ENCODE measurements around the gene PFDN4. TPM values are rescaled to one million over a fixed set of nuclear protein-coding genes. Genes with fewer than 3 reads are reported as not detected.

PFDN4 gene
- total RNA-seq, 4 donors from 2014 or later = 24.0 to 38.3 (median 31.5) TPM

DNA sequence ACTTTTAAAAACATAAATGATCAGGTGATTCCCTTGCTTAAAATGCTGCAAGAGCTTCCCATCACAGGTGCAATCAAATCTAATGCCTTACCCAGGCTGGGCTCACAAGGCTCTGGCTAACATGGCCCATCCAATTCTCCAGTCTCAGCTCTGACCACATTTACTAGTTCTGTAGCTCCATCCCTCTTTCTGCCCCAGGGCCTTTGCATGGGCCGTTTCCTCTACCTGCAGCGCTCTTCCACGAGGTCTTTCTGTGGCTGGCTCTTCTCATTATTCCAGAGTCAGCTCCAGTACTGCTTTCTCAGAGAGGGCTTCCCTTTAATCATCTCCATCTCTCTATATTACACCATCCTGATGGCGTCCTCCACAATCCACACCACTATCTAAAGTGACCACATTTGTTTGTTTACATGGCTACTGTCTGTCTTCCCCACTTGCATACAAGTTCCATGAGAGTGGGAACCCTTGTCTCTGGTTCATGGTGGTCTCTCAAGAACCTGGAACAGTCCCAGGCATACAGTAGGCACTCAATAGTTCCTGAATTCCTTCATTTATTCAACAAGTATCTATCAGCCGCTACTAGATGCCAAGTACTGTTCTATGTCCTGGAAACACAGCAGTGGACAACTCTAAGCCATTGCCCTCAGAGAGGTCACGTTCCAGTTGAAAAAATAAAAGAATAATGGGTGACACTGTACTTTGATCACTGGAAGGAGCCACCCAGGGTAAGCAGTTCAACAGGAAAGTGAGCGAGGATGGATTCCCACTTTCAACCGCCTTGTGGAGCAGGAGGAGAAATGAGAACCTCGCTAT, 46.7 kb upstream of the PFDN4 start:
- H3K27me3 ChIP-seq = no peaks in the 10 kb centered on the region
- intact Hi-C loops (cut with DNase I) = no loop called here
- no peak overlapping the region for H3K27ac ChIP-seq
- DNase-seq = no peak
- no peaks in the 10 kb centered on the region for H3K4me1 ChIP-seq
- WGBS, 2 donors = 91 to 93% methylated on average over 9 of the region's 9 CpGs
- H3K36me3 ChIP-seq = no peaks in the 10 kb centered on the region
- no peak overlapping the region for H3K4me3 ChIP-seq (replicated peaks in 1 of 3)
- TF ChIP-seq, protein P1, sequence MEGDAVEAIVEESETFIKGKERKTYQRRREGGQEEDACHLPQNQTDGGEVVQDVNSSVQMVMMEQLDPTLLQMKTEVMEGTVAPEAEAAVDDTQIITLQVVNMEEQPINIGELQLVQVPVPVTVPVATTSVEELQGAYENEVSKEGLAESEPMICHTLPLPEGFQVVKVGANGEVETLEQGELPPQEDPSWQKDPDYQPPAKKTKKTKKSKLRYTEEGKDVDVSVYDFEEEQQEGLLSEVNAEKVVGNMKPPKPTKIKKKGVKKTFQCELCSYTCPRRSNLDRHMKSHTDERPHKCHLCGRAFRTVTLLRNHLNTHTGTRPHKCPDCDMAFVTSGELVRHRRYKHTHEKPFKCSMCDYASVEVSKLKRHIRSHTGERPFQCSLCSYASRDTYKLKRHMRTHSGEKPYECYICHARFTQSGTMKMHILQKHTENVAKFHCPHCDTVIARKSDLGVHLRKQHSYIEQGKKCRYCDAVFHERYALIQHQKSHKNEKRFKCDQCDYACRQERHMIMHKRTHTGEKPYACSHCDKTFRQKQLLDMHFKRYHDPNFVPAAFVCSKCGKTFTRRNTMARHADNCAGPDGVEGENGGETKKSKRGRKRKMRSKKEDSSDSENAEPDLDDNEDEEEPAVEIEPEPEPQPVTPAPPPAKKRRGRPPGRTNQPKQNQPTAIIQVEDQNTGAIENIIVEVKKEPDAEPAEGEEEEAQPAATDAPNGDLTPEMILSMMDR (IDR thresholded peaks at IDR 0.05) = no peak
- TF ChIP-seq POLR2A (IDR thresholded peaks at IDR 0.05) = no peak
- no peaks in the 10 kb centered on the region for H3K9me3 ChIP-seq

DNA sequence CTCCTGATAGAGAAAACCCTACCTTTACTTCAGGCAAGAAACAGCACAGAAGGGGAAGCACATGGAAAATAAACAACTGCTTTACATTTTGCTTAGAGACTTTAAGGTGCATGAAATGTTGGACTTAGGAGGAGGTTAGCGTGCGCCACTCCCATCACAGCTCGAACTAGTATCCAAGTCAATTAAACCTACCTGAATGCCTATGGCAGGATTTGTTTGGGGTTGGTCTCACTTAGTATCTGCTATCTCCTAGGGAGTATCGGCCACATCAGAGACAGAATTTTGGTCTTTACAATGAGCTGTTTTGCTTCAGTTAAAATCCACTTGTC, 46.1 kb upstream of the PFDN4 start:
- H3K27me3 ChIP-seq = no peaks in the 10 kb centered on the region
- 90 to 95% methylated on average over 4 of the region's 4 CpGs for WGBS, 2 donors
- H3K36me3 ChIP-seq = no peaks in the 10 kb centered on the region
- TF ChIP-seq, protein P1 (IDR thresholded peaks at IDR 0.05) = no peak
- no peak for TF ChIP-seq POLR2A (IDR thresholded peaks at IDR 0.05)
- H3K4me3 ChIP-seq (replicated peaks in 1 of 3) = no peak overlapping the region
- H3K4me1 ChIP-seq = no peaks in the 10 kb centered on the region
- H3K27ac ChIP-seq = no peak overlapping the region
- H3K9me3 ChIP-seq = no peaks in the 10 kb centered on the region
- intact Hi-C loops (cut with DNase I) = no loop called here
- DNase-seq = no peak

DNA sequence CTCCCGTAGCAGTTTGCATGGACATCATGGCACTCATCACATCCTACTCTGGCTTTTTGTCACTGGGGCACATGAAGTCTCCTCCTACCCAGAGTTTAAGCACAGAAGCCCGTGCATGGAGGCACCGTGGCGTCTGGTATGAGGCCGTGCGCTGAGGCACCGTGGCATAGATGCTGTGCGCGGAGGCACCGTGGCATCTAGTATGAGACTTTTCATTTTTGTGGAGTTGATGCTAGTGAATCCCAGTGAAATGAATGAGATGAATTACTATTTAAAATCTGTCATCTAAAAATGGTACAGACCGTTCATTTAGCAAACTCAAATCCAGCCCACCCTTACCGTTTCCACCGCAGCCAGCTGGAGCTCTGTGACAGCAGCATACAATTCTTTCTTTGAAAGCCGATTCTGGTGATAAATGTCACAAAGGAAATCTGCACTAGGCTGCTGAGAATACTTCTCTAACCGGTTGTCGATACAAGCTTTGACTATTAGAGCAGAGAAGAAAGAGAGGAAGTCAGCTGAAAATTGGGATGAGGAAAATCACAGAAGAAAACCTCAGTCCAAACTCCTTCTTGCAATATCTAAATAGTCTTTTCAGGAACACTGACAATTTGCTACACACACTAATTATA, 45.4 kb upstream of the PFDN4 start:
- 69 to 72% methylated on average over 16 of the region's 16 CpGs for WGBS, 2 donors
- H3K4me1 ChIP-seq = no peaks in the 10 kb centered on the region
- H3K36me3 ChIP-seq = no peaks in the 10 kb centered on the region
- H3K27ac ChIP-seq = no peak overlapping the region
- no peak overlapping the region for H3K4me3 ChIP-seq (replicated peaks in 1 of 3)
- intact Hi-C loops (cut with DNase I) = no loop called here
- DNase-seq = no peak
- no peaks in the 10 kb centered on the region for H3K9me3 ChIP-seq
- no peaks in the 10 kb centered on the region for H3K27me3 ChIP-seq
- no peak for TF ChIP-seq POLR2A (IDR thresholded peaks at IDR 0.05)
- TF ChIP-seq, protein P1 (IDR thresholded peaks at IDR 0.05) = no peak

DNA sequence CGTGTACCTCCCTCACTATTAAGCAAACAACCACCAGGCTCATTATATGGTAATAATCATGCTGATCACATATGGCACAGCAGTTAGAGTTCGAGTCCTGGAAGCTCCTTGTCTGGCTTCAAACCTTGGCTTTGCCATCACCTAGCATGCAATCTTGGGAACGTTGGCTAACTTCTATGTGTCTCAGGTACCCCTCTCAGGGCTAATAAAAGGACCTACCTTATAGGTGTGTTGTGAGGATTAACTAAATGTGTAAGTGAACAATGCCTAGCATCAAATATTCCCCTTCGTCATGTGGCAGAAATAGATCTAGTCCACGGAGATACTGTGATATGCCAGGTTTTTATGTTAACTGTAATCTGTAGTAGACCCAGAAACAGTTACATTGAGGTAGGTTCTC, 44.5 kb upstream of the PFDN4 start:
- Histone ChIP-seq H3K9me3 (no peaks in the 10 kb centered on the region), H3K4me3 (replicated peaks in 1 of 3) (no peak overlapping the region), H3K27me3 (no peaks in the 10 kb centered on the region), H3K4me1 (no peaks in the 10 kb centered on the region), H3K36me3 (no peaks in the 10 kb centered on the region), H3K27ac (no peak overlapping the region)
- DNase-seq = no peak
- 92% methylated on average over 5 of the region's 5 CpGs for WGBS, 2 donors
- TF ChIP-seq, protein P1 (IDR thresholded peaks at IDR 0.05) = no peak
- TF ChIP-seq POLR2A (IDR thresholded peaks at IDR 0.05) = no peak
- intact Hi-C loops (cut with DNase I) = no loop called here

DNA sequence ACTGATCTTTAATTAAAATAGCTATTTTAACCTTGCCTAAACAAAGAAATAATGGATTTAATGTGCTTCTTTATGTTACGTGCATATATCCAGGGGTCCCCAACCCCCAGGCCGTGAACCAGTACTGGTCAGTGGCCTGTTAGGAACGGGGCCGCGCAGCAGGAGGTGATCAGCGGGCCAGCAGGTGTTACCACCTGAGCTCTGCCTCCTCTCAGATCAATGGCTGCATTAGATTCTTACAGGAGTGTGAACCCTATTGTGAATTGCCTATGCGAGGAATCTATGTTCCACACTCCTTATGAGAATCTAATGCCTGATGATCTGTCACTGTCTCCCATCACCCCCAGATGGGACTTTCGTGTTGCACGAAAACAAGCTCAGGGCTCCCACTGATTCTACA, 42.9 kb upstream of the PFDN4 start:
- Histone ChIP-seq H3K9me3 (no peaks in the 10 kb centered on the region), H3K36me3 (no peaks in the 10 kb centered on the region), H3K4me1 (no peaks in the 10 kb centered on the region), H3K27ac (no peak overlapping the region), H3K27me3 (no peaks in the 10 kb centered on the region), H3K4me3 (replicated peaks in 1 of 3) (no peak overlapping the region)
- no peak for DNase-seq
- WGBS, 2 donors = 97% methylated on average over 9 of the region's 9 CpGs
- intact Hi-C loops (cut with DNase I) = no loop called here
- TF ChIP-seq POLR2A (IDR thresholded peaks at IDR 0.05) = no peak
- TF ChIP-seq, protein P1 (IDR thresholded peaks at IDR 0.05) = no peak

All from thyroid gland (tissue), 4 donors.